Stimulated activated CD4-positive, alpha-beta T cell treated with anti-CD3 and anti-CD28 coated beads, Interleukin-15, amount 100 ng/mL, for 24 hours (primary cell): Measurements from ENCODE around the gene SPSB3.

Experiments used
- DNase-seq: peaks from one replicate; pipeline ENCODE4 v3.0.0-alpha.2; 2020

The SPSB3 gene

DNA sequence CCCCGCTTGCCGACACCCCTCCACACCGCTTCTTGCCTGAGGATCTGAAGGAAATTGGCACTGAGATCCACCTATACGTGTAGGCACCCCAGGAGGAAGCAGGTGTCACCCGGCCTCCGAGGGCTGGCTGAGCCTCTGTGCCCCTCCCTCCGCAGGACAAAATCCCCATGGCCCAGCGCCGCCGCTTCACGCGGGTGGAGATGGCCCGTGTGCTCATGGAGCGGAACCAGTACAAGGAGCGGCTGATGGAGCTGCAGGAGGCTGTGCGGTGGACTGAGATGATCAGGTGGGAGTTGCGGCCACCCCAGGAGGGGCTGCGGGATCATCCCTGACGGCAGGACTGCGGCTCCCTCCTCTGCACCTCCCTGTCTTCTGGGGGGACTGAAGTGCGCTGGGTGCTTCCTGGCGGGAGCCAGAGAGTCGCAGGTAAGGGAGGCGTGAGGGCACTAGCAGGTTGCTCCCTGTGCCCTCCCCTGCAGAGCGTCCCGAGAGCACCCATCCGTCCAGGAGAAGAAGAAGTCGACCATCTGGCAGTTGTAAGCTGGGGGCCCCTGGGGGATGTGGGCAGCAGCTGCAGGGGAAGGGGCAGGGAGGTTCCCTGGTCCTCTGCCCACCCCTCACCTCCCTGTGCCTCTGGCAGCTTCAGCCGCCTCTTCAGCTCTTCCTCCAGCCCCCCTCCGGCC, 20.0 kb downstream of the SPSB3 start:
- DNase-seq = no peak

DNA sequence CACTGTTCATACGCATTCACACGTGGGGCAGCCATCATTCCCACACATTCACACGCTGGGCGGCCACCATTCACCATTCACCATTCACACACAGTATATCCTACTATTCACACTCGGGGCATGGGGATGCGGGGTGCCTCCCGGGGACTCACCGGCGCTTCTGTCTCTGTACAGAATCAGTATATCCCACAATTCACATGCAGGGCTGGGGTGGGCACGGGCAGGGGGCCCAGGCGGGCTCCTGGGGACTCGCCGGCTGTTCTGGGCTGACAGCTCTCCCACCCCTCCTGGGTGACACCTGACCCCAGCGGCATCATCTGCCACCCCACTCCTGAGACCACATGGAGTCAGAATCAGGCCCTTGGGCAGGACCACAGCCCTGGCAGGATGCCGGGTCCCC, 20.6 kb downstream of the SPSB3 start:
- no peak for DNase-seq

DNA sequence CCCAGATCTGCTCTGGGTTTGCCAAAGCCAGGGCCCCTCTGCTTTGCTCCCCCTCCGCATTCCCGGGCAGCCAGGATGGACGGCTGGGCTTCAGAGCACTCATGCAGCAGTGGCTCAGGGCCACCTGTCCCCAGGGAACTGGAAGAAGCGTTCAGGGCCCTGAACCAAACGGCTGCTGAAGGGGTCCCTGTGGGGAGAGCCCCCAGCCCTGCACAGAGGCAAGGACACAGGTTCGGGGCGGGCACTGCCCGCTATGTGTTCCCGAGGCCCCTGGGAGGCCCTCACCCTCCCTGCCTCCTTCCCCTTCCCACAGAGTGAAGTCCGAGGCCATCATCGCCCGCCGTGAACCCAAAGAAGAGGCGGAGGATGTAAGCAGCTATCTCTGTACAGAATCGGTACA, 21.5 kb downstream of the SPSB3 start:
- DNase-seq = no peak

DNA sequence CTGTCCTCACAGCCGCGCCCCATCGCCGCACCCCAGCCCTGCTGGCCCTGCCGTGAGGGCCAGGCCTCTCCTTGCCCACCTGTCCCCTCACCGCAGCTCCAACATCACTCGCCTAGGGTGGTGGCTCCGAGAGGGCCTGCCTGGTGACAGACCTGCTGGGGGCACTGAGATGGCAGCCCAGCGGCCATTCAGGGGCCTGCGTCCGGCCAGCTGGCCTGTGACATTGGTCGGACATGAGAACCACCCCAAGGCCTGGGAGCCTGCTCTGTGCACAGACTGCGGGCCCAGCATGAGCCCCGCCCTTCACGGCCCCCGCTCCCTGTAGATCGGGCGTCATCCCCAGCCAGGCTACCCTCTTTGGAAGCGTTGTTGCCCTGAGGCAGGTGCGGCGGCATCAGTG, 22.9 kb downstream of the SPSB3 start:
- DNase-seq = no peak

DNA sequence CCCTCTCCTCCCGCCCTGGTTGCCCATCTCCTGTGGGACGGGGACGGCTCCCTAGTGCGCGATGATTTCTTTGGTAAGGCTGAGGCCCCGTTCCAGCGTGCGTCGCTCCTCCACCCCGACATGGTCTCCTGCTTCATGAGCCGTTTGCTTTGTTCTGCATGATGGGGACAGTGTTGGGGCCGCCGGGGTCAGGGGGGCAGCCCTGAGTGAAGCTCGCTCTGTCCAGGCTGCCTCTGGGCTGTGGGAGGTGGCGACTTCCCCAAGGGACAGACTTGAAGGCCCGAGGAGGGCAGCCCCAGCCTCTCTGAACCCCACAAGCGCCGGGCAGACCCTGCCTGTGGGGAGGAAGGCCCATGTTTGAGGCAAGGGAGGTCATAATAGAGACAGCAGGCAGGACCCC, 23.4 kb downstream of the SPSB3 start:
- DNase-seq = no peak

GRCh38 chr16:1757714-1758461, 24.5 kb downstream of the SPSB3 start:
- DNase-seq = no peak

- no peak for DNase-seq
Measured at GRCh38 chr16:1754204-1754603, 28.2 kb downstream of the SPSB3 start.

DNA sequence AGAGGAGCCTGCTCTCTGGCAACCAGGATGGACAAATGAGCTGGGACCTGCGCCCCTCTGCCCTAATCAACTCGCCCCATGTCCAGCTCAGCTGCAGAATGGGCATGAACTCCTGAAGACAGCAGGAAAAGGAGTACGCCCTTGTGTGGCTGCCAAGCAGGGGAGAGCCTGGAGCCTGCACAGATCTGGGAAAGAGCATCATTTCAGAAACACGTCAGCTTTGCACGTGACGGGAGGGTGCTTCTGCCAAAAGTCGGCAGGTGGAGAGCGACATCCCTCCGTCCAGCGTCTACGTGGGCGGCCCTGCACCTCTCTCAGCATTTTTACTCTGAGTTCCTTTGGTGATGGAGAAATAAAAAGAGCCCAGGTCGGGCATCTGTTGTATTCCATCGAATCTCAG, 29.5 kb downstream of the SPSB3 start:
- no peak for DNase-seq

DNA sequence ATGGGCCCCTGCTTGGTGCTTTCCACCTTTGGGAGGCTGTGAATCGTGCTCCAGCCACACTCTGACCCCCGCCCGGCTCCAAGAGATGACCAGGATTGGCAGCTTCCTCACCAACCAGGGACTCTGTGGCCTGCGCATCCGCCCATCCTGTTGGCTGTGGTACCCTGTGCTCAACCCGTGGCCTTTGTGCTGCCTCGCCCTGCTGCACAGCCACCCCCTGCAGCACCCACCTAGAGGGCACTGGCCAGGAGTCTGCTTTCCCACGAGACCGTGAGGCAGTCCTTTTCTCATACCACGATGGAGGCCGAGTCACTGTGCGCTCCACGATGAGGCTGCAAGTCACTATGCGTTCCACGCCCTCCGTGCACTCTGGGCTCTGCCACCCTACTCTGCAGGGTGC, 30.4 kb downstream of the SPSB3 start:
- DNase-seq = no peak

- DNase-seq = no peak
Measured at GRCh38 chr16:1749152-1750117, 32.9 kb downstream of the SPSB3 start.

- DNase-seq = no peak
Measured at GRCh38 chr16:1747934-1748333, 34.4 kb downstream of the SPSB3 start.

DNA sequence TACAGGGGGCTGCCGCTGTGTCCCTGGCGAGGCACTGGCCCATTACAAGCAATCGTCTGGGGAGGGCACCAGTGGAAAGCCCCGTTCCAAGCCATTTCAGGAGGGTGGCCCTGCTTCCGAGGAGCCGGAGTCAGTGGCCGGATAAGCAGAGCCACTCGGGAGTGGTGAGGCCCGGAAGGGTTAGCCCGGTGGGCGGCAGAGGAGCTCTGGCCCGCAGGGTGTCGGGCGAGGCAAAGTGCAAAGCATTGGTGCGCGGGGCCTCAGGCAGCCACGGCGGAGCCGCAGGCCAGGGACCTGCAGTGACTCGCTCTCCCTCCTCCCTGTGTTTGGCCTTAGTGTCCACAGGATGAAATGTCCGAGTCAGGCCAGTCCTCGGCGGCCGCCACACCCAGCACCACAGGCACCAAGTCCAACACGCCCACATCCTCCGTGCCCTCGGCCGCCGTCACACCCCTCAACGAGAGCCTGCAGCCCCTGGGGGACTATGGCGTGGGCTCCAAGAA, 35.6 kb downstream of the SPSB3 start:
- DNase-seq = no peak

DNA sequence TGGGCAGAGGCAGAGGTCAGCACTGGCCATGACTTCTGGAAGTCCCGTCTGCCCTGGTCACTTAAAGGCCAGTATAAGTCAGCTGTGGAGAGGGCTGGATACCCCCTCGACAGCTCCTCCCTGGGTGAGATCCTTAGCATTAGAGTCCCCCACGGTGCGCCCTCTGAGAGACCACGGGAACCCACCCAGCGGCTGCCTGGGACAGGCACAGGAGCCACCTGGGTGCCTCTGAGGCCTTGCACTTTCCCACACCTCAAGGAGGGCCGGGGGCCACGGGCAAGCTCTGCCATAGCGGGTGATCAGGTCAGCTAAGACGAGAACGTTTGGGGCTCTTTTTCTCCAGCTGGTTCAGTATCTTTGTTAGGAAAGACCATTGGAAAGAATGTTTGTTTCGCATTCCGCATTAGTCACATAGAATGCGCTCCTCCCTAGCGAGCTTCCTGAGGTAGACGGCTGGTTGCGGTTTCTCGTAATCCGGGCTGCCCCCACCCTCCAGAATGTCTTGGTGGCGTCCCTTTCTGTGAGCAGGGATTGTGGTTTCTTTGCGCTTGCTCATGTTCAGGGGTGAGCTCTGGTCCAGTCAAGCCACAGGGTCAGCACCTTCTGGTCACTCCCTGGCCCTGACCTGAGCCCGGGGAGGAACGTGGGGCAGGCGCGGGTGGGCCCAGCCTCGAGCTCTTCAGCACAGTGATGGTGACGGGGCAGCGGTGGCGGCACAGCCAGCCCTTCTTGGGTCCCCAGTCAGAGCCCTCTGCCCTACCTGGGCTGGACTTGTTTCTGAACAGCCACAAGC, 36.3 kb downstream of the SPSB3 start:
- no peak for DNase-seq

DNA sequence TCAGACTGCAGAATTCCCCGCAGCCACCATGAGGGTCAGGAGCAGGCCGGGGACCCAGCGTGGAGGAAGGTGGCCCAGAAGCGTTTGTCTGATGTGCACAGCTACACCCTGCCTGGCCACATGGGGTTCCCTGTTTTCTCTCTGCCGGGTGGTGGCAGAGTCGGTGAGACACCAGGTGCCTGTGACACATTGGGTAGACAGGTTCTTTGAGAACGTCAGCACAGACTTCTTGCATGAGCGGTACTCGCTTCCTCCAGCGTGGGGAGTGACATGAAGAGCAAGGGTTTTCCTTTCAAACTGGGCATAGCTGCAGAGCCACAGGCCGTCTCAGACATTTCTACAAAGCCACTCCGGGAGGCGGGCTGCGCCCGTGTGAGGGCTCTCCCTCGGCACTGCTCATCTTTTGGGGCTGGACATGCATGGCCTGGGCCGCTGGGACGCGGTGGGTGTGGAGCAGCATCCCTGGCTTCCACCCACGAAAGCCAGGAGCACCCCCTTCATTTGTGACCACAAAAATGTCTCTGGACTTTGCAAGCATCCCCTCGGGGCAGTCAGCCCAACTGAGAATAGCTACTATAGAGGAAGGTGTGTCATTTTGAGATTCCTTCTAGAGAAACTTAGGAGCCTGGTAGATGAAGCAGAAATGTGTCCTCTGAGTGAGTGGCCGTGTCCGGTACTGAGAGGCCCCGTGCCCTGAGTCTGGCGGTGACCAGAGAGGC, 37.0 kb downstream of the SPSB3 start:
- no peak for DNase-seq

- no peak for DNase-seq
Measured at GRCh38 chr16:1744338-1744840, 38.0 kb downstream of the SPSB3 start.

- no peak for DNase-seq
Measured at GRCh38 chr16:1743376-1744337, 38.7 kb downstream of the SPSB3 start.

DNA sequence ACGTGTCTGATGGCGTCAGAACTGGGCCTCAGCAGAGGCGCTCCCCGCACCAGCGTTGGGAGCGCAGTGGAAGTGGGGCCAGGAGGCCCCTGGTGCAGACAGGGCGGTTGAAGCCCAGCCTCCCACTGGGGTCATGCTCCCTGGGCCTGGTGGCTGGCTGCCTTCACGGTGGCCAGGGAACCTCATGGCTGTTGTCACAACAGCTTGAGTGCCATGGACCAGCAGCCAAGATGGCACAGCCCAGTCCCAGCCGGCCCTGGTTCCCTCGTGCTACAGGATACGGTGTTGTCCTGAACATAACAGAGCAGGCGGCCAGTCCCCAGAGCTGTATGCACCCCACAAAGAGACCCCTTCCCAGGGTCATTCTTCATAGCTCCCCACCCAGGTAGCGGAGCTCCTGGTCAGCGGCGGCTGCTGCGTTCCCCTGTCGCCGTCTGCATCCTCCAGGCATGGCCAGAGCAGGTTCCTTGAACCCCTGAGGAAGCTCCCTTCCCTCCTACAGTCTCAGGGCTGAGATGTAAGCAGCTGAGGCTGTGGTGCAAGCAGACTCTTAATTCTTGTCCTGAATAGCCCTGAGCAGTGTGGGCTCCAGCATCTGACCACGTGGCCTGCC, 40.7 kb downstream of the SPSB3 start:
- DNase-seq = no peak

GRCh38 chr16:1740781-1741490, 41.4 kb downstream of the SPSB3 start:
- no peak for DNase-seq

DNA sequence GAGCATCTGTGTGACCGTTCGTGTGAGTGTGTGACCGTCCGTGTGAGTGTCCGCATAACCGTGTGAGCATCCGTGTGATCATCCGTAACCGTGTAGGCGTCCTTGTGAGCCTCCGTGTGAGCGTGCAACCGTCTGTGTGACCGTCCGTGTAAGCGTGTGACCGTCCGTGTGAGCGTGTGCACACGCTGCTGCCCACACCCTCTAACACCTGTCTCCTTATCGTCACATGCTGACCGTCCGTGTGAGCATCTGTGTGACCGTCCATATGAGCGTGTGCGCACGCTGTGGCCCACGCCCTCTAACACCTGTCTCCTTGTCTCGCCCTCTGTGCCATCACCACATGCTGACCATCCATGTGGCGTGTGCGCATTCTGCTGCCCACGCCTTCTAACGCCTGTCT, 42.1 kb downstream of the SPSB3 start:
- DNase-seq = no peak
